ENCODE results near the gene NR2C1.
"Not testable (repeated sequence)": the region's sequence is repeated elsewhere in the genome, so short reads cannot be mapped to it uniquely, and the experiment has no call there.

Gene NR2C1

DNA sequence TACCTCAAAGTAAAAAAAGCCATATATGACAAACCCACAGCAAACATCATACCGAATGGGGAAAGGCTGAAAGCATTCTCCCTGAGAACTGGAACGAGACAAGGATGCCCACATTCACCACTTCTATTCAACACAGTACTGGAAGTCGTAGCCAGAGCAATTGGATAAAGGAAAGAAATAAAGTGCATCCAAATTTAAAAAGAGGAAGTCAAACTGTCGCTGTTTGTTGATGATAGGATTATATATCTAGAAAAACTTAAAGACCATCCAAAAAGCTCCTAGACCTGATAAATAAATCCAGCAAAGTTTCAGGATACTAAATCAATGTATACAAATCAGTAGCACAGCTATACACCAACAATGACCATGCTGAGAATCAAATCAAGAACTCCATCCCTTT lies 75.1 kb downstream of the NR2C1 start:
- no peak for DNase-seq

DNA sequence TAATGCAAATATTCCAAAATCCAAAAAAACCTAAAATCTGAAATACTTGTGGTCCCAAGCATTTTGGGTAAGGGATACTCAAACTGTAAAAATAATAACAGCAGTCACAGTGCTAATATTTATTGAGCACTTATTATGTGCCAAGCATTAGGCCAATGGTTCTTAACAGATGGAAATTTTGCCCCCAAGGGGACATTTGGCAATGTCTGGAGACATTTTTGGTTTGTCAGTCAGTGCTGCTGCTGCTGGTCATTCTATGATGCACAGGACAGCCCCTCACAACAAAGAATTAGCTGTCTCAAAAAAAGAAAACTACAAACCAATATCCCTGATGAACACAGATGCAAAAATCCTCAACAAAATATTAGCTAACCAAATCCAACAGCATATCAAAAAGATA lies 75.7 kb downstream of the NR2C1 start:
- no peak for DNase-seq

DNA sequence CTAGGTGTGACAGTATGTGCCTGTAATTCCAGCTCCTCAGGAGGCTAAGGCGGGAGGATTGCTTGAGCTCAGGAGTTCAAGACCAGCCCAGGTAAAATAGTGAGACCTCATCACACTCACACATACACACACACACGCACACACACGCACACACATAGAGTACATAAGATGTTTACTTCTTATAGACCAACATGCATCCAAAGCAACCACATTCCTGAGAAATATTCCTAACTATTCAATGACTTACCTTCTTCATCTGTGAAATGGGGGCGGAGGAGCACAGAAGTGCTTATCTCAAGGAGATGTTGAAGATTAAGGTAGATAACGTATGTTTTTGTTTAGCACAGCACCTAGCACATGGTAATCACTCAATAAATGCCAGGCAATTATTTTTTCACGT lies 76.4 kb downstream of the NR2C1 start:
- no peak for DNase-seq

DNA sequence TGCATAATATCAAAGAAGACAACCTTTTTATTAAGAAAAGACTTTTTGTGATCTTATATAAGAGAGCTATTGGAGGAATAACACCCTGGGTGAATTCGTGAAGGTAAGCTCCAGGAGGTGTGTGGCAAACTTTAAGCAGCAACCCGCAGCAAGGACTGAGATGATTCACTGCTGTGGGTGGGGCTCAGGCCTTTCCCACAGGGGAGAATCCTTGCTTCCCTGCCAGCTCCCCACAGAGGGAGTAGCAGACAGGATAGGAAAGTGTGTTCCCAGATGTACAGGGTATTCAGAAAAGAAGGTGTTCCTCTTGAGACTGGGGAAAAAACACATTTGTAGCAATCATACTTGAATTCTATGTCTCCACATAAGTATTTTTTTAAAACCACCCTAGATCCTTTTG lies 79.1 kb downstream of the NR2C1 start:
- DNase-seq, result peak; percentile 51

DNA sequence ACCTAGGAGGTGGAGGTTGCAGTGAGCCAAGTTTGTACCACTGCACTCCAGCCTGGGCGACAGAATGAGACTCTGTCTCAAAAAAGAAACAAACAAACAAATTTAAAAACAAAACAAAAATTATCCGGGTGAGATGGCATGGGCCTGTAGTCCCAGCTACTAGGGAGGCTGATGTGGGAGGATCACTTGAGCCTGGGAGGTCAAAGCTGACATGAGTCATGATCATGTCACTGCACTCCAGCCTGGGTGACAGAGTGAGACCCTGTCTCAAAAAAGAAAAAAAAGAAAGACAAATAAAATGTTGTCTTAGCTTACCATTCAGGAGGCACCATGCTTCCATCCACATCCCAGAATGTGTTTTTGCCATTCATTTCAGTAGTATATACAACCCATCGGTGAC lies 79.6 kb downstream of the NR2C1 start:
- DNase-seq, result not testable (repeated sequence)

DNA sequence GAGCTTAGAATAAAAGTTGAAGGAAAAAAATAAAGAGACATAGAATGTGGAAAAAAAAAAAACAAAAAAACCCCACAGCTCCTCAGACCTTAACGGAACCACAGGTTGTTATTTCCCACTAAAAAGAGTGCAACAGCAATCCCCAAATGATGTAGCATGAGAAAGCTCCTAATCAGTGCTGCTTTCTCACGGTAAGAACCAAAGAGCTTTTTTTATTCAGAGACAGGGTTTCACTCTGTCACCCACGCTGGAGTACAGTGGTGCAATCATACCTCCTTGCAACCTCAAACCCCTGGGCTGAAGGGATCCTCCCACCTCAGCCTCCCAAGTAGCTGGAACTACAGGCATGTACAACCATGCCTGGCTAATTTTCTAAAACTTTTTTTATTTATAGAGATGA lies 83.2 kb downstream of the NR2C1 start:
- DNase-seq, result no peak

DNA sequence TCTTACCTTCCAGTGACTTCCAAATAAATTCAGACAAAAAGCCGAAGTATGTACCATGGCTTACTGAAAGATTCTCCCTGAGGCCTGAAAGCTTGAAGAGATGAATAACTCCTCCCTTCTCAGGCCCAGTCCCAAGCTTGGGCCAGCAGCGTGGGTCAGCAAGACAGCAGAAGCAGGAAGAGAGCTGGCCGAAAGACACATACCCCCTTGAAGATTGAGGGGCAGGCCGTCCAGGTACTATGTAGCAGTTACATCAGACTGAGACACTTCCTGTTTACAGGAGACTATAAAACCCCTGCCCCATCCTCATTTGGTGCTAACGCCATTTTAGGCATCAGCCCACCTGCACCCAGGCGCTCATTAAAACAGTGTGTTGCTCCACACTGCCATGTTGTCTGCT lies 84.9 kb downstream of the NR2C1 start:
- DNase-seq, result no peak

DNA sequence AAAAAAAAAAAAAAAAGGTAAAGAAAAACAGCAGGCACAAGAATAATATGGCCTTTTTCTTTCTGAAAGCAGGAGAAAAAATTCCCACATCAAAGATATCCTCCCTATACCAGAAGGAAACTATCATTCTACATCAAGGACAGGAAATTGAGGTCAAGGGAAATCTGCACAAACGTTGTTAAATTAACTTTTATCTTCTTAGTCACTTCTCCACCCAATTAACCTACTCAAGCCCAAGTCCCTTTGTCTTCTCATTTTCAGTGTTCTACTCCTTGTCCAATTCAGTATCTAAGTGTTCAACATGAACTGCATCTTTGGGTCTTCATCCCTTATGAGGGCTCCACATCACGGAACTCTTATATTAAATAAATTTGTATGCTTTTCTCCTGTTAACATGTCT lies 85.6 kb downstream of the NR2C1 start:
- DNase-seq, result no peak

DNA sequence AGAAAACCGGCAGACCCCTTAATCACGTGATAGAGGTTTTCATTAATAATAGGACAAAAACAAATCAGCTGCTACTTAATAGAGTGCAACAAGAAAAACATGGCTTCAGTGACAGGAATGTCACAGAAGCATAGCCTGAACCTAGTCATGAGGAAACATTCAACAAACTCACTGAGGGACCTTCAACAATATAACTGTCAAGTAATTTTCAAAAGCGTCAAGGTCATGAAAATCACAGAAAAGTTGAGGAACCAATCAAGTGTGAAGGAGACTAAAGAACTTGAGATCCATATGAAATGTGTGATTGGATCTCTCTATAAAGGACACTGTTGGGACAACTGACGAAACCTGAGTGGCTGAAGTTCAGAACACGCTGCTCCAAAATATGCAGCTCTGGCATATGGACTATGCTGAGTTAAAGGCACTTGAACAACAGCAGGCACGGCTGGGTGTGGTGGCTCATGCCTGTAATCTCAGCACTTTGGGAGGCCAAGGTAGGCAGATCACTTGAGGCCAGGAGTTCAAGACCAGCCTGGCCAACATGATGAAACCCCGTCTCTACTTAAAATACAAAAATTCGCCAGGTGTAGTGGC lies 86.2 kb downstream of the NR2C1 start:
- no peak for DNase-seq

DNA sequence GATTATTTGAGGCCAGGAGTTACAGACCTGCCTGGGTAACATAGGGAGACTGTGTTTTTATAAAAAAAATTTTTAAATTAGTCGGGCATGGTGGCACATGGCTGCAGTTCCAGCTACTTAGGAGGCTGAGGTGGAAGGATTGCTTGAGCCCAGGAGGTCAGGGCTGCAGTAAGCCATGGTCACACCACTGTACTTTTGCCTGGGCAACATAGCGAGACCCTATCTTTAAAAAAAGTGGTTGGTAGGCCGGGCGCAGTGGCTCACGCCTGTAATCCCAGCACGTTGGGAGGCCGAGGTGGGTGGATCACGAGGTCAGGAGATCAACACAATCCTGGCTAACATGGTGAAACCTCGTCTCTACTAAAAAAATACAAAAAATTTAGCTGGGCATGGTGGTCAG lies 88.3 kb downstream of the NR2C1 start:
- not testable (repeated sequence) for DNase-seq

DNA sequence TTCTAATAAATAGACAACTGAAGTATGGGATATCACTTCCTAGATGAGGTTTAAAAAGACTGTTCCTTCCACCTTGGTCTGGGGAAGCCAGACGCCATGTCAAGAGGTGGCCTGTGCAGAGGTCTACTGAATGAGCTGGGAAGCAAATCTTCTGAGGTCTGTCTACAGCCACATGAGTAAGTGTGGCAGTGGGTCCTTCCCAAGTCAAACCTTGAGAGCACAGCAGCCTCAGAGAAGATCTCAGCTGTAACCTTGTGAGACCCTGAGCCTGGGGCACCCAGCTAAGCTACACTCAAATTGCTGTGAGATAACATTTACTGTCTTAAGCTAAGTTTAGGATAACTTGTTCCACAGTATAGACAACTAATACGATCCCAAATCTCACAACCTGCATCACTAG lies 90.1 kb downstream of the NR2C1 start:
- DNase-seq, result no peak

DNA sequence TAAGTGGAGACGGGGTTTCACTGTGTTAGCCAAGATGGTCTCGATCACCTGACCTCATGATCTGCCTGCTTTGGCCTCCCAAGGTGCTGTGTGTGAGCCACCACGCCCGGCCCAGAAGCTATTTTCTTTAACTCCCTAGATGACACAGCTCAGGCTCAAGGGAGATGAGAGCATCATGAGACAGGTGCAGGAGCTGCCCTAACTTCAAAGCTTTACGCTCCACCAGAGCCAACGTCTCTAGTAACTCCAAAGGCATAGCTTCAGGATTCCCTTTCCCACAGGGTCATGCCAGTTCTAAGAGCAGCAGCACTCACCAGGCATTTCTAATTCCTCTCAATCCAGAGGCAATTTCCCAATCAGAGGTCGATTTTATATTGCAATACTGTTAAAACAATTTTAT lies 91.0 kb downstream of the NR2C1 start:
- no peak for DNase-seq

DNA sequence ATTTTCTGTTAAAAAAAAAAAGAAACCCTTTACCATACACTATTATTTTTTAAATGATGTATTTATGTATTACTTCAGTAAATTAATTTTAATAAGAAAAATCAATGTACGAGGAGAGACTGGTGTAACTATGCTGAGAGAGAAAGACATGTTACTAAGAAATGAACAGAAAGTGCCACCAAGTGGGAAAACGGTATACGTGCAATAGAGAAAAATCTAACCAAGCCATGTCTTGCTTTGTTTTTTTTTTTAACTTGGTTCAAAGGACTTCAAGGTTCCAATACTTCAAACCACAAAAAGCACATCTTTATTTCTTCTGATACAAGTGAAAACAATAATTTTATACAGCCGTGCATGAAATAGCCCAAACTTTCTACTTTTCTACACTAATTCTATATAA lies 92.8 kb downstream of the NR2C1 start:
- DNase-seq, result peak; percentile 47

DNA sequence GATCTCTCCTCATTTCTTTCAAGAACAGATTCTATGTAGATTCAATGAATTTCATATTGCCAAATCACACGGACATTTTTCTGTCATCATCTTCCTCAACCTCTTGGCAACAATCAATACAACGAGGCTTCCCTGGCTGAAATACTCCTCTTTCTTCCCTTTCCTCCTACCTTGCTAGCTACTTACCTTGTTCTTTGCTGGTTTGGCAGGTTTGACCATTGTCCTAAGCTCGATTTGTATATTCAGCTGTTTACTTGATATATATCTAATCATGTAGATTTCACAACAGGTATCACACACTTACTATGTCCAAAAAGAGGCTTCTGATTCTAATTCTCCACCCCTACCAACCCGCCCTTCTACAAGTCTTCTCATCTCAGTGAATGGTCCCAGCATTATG lies 93.5 kb downstream of the NR2C1 start:
- DNase-seq, result no peak

DNA sequence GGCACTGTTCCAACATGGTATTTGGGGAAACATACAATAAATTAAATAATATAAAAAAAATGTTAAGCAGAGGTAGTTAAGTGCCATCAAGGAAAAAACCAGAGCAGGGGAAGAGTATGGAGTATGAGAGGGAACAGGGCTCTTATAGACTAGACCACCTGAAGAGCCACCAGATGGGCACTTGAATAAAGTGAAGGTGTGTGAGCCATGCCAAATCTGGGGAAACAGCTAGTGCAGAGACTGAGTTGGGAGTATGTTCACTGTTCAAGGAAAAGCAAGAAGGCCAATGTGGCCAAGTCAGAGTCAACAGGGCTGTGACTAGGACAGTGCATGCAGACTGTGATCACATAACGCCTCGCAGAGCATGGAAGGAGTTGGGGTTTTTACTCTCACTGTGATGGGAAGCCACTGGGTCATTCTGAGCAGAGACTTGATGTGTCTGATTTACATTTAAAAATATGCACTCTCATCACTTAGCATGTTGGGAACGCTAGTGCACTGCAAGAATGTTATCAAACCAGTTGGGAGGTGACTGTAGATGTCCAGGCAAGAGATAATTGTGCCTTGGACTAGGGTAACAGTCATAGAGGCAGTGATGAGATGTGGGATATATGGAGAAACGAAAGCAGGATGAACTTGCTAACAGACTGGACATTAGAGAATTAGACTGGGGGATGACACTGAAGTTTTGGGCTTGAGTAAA lies 95.5 kb downstream of the NR2C1 start:
- DNase-seq, result no peak

DNA sequence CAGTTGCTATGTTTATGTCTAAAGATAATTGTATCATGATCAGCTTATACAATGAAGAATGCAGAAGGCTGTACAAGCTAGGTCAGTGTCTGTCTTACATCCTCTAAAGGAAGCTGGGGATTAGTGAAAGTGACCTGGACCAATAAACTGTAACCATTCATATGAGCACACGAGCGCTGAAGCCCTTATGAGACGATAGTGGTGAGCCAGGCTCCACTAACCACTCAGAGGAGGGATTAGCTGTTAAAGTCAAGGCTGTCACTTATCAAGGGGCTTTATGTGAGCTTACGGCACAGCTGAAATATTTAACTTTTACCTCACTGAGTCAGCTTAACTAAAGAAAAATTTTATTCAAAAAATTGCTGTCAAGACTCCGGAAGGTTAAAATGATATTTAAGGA lies 100.2 kb downstream of the NR2C1 start:
- peak; percentile 91 for DNase-seq

DNA sequence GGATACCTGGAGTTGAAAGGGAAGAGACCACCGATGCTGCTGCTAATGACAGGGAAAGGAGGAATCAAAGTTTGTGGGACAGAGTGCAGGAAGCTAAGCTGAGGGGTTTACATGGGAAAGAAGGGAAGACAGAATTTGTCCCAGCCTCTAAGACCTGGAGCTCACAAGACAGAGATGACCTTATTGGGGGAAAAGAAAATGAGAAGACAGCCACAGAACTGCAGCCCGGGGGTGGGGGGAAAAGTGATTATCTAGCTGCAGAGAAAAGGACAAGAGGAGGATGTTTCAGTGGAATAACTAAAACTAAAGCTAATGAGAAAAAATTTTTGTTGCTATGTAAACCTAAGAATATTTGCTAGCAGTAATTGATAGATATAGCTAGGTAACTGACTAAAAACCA lies 100.6 kb downstream of the NR2C1 start:
- peak; percentile 18 for DNase-seq

DNA sequence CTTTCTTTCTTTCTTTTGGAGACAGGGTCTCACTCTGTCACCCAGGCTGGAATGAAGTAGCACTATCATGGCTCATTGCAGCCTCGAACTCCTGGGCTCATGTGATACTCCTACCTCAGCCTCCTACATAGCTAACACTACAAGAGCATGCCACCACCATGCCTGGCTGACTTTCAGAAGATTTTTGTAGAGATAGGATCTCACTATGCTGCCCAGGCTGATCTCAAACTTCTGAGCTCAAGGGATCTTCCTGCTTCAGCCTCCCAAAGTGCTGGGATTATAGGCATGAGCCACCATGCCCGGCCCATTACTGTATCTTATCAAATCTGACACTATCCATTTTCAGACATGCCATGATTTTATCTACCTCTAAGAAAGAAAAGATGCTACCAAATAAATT lies 101.5 kb downstream of the NR2C1 start:
- DNase-seq, result no peak

DNA sequence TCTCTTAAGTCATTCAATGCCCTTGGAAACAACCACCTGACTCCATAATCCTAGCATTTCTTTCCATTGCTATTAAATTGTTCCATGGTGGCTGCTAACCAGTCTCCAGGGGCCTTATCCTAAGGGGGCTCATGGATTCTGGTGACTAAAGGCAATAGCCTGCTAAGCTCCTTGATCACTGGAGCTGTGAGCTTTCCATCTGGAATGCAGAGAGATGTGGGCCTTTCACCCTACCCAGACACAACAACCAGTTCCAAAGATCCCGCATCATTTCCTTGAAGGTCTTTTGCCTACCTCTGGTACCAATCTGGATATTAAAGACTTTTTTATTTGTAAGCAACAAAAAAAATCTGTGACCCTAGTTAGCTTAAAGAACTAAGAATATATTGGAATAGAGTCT lies 102.9 kb downstream of the NR2C1 start:
- no peak for DNase-seq

All from fibroblast of skin of abdomen (primary cell).